KMS-11 (cell line): Measurements from ENCODE around the gene FZD2.
A peak's percentile ranks its signal among the peaks of the same experiment; 100 is the strongest.
"Not testable (repeated sequence)": the region's sequence is repeated elsewhere in the genome, so short reads cannot be mapped to it uniquely, and the experiment has no call there.

Experiments used
- H2AFZ ChIP-seq: fragments of 200-600 bp; sonication (generic); 2 replicates; pipeline ENCODE4 v1.6.1; 2016; ENCODE audit warnings: antibody characterized with exemption, mixed run types, low read depth
- H3K27ac ChIP-seq: fragments of 200-600 bp; sonication (generic); 2 replicates; pipeline ENCODE4 v1.6.1; 2016; ENCODE audit warnings: mild to moderate bottlenecking, mixed run types
- H3K27me3 ChIP-seq: fragments of 200-600 bp; sonication (generic); 2 replicates; pipeline ENCODE4 v1.6.1; 2017; ENCODE audit warnings: mild to moderate bottlenecking, low read depth, mixed run types, moderate library complexity; ENCODE audit not compliant: insufficient read depth
- H3K36me3 ChIP-seq: fragments of 200-600 bp; sonication (generic); 2 replicates; pipeline ENCODE4 v1.6.1; 2017; ENCODE audit warnings: mild to moderate bottlenecking, mixed run types; ENCODE audit not compliant: insufficient read depth
- H3K4me1 ChIP-seq: fragments of 200-600 bp; sonication (generic); 2 replicates; pipeline ENCODE4 v1.6.1; 2016; ENCODE audit warnings: mild to moderate bottlenecking, low read depth, mixed run types; ENCODE audit not compliant: poor library complexity, severe bottlenecking
- H3K4me2 ChIP-seq: fragments of 200-600 bp; sonication (generic); 2 replicates; pipeline ENCODE4 v1.7.0; 2016; ENCODE audit warnings: mild to moderate bottlenecking, mixed run types
- H3K4me3 ChIP-seq: fragments of 200-600 bp; sonication (generic); IDR thresholded peaks from 2 replicates; pipeline ENCODE4 v1.6.1; 2017; ENCODE audit warnings: low read depth, low read length, mixed read lengths; ENCODE audit not compliant: insufficient read depth
- H3K79me2 ChIP-seq: fragments of 200-600 bp; sonication (generic); 2 replicates; pipeline ENCODE4 v1.6.1; 2016; ENCODE audit warnings: low read depth, mixed run types; ENCODE audit not compliant: insufficient read depth
- H3K9ac ChIP-seq: fragments of 200-600 bp; sonication (generic); 2 replicates; pipeline ENCODE4 v1.6.1; 2016; ENCODE audit warnings: mild to moderate bottlenecking, mixed run types
- H4K20me1 ChIP-seq: fragments of 200-600 bp; sonication (generic); 2 replicates; pipeline ENCODE4 v1.6.1; 2016; ENCODE audit warnings: mild to moderate bottlenecking, mixed run types; ENCODE audit not compliant: insufficient read depth
- TF ChIP-seq, protein P1 (sequence below): fragments of 200-600 bp; sonication (generic); conservative IDR thresholded peaks from 2 replicates; pipeline ENCODE4 v1.6.1; 2017; ENCODE audit warnings: low read depth, mild to moderate bottlenecking, antibody characterized with exemption, low read length, moderate library complexity, mixed read lengths

FZD2 gene

DNA sequence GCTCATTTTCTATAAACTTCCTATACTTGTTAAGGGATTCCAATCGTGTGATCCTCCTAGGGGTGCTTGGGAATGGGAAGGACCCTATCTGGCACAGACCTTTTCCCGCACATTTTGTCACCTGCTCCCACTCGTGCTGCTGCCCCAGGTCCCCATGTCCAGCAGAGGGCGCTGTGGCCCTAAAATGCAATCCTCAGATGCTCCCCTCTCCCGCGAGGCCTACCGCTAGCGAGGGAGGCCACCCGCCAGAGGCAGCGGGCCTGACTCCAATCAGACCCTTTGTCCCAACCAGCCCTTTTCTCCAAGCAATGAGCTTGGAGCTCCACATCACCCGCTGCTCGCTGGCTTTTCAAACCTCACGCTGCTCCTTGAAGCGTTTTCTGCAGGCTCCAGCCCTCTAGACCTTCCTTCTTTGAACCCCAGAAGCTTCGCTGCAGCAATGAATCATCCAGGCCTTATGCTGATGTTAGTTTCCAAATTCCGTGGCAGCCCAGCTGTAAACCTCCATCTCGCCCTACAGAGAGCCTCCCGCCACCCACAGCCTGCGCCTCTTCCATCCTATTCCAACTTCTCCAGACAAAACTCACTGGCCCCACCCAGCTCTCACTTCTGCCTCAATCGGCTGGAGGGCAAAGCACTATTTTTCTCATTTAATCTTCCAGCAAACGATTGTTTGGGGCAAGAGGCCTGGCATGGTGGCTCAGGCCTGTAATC, 23.6 kb upstream of the FZD2 start:
- peak overlapping the region; percentile 37; the same call in 1 of the 2 replicates for H3K4me2 ChIP-seq
- peaks cover 11% of the 10 kb centered on the region for H3K4me1 ChIP-seq
- H3K4me3 ChIP-seq: no peak overlapping the region
- no peaks in the 10 kb centered on the region for H3K36me3 ChIP-seq
- H4K20me1 ChIP-seq: no peaks in the 10 kb centered on the region
- H3K27me3 ChIP-seq: peaks cover 6% of the 10 kb centered on the region; the same call in 1 of the 2 replicates
- H3K9ac ChIP-seq: no peak overlapping the region
- H3K27ac ChIP-seq: no peak overlapping the region
- TF ChIP-seq, protein P1, sequence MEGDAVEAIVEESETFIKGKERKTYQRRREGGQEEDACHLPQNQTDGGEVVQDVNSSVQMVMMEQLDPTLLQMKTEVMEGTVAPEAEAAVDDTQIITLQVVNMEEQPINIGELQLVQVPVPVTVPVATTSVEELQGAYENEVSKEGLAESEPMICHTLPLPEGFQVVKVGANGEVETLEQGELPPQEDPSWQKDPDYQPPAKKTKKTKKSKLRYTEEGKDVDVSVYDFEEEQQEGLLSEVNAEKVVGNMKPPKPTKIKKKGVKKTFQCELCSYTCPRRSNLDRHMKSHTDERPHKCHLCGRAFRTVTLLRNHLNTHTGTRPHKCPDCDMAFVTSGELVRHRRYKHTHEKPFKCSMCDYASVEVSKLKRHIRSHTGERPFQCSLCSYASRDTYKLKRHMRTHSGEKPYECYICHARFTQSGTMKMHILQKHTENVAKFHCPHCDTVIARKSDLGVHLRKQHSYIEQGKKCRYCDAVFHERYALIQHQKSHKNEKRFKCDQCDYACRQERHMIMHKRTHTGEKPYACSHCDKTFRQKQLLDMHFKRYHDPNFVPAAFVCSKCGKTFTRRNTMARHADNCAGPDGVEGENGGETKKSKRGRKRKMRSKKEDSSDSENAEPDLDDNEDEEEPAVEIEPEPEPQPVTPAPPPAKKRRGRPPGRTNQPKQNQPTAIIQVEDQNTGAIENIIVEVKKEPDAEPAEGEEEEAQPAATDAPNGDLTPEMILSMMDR: peak; percentile 99
- H3K79me2 ChIP-seq: no peaks in the 10 kb centered on the region
- peak overlapping the region; percentile 81 for H2AFZ ChIP-seq

DNA sequence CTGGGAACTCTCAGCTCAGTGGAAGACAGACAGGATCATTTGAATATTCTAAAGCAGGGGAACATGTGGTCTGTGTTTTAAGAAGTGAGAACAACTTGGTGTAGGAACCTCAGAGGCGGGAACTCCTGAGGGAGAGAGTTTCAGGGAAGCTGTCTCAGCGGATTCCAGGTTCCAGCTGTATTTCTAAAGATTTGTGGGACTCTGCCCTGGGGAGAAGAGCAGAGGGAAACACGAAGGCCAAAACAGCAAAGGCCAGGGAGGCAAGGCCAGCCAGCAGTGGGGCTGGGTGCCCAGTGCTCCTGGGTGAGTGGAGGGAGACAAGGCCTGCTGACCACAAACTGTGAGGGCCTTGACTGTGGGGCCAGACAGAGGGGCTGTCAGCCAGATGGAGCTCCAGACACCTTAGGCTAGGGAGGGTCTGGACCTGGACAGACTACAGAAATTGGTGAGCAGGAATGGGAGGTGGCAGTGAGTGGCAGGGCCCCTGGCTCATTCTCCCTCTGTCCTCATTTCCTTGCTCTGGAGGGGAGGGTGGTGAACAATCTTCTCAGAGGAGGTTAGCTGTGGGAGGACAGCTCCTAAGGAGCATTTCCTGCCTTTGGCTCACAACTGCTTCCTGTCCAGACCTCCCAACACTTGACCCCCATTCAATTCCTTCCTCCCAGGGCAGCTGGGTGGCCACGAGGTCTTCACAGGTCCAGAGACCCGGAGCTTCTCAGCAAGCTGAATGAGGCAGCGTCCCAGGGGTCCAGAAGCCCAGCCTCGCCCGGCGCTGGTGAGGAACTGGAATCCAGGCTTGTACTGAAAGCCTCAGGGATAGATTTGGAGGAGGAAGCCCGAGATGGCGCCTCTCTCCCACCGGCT, 21.0 kb upstream of the FZD2 start:
- no peak overlapping the region for H2AFZ ChIP-seq
- H3K4me3 ChIP-seq: no peak overlapping the region
- peaks cover 6% of the 10 kb centered on the region; the same call in 1 of the 2 replicates for H3K27me3 ChIP-seq
- no peaks in the 10 kb centered on the region for H4K20me1 ChIP-seq
- TF ChIP-seq, protein P1: no peak
- no peaks in the 10 kb centered on the region for H3K36me3 ChIP-seq
- no peak overlapping the region for H3K9ac ChIP-seq
- peaks cover 11% of the 10 kb centered on the region for H3K4me1 ChIP-seq
- no peaks in the 10 kb centered on the region for H3K79me2 ChIP-seq
- H3K4me2 ChIP-seq: no peak overlapping the region
- H3K27ac ChIP-seq: no peak overlapping the region

DNA sequence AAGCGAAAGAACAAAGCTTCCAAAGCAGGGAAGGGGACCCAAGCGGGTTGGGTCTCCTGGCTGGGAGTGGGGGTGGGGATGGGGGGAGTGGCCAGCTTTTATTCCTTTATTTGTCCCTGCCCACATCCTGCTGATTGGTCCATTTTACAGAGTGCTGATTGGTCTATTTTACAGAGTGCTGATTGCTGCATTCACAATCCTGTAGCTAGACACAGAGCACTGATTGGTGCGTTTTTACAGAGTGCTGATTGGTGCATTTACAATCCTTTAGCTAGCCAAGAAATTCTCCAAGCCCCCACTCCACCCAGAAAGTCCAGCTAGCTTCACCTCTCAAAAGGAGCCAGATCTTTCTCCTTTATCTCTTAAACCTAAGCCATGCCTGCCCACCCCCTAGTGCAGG, 19.4 kb upstream of the FZD2 start:
- H3K4me3 ChIP-seq, H3K27ac ChIP-seq, H3K27me3 ChIP-seq, H4K20me1 ChIP-seq, H3K4me2 ChIP-seq, H3K9ac ChIP-seq, H2AFZ ChIP-seq, H3K36me3 ChIP-seq, H3K79me2 ChIP-seq: not testable (repeated sequence)
- H3K4me1 ChIP-seq: peaks cover 11% of the 10 kb centered on the region

DNA sequence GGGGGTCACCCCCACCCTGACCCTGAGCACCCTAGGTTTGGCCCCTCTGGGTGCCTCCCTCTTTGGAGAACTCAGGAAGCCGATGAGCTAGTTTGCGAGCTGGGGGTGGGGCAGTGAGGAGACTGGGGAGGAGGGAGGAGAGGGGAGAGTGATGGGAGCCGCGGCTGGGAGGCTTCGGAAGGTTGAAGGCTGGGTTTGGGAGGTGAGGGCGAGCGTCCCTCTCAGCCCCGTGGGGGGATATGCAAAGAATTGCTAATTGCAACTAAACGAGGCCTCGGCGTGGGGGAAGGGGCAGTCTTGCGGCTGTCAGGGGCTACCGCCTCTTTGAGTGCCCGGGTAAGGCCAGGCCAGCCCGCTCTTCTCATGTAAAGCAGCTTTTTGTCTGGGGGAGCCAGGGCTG, 17.6 kb upstream of the FZD2 start:
- H4K20me1 ChIP-seq: no peaks in the 10 kb centered on the region
- no peak overlapping the region for H2AFZ ChIP-seq
- no peak overlapping the region for H3K4me3 ChIP-seq
- peaks cover 6% of the 10 kb centered on the region; the same call in 1 of the 2 replicates for H3K27me3 ChIP-seq
- no peaks in the 10 kb centered on the region for H3K36me3 ChIP-seq
- no peak overlapping the region for H3K27ac ChIP-seq
- TF ChIP-seq, protein P1: no peak
- peaks cover 7% of the 10 kb centered on the region for H3K4me1 ChIP-seq
- H3K4me2 ChIP-seq: no peak overlapping the region
- H3K79me2 ChIP-seq: no peaks in the 10 kb centered on the region
- H3K9ac ChIP-seq: no peak overlapping the region
